Suprapubic skin (tissue), 4 donors: ENCODE data around the gene CHL1. TPM values are rescaled to one million over a fixed set of nuclear protein-coding genes. Genes with fewer than 3 reads are reported as not detected.

ENCODE experiments used
- DNase-seq, 2 donors: peaks; one replicate each; pipeline ENCODE4 v3.0.0-alpha.2; 2019; ENCODE audit warnings: low spot score in 2 of 2
- H3K27ac ChIP-seq: fragments of 200-600 bp; sonication (generic); one replicate; pipeline ENCODE4 v1.5.1; 2019
- H3K27me3 ChIP-seq: fragments of 200-600 bp; sonication (generic); one replicate; pipeline ENCODE4 v1.5.1; 2019
- H3K36me3 ChIP-seq: fragments of 200-600 bp; sonication (generic); one replicate; pipeline ENCODE4 v1.5.1; 2019
- H3K4me1 ChIP-seq: fragments of 200-600 bp; sonication (generic); one replicate; pipeline ENCODE4 v1.5.1; 2019
- H3K4me3 ChIP-seq: fragments of 200-600 bp; sonication (generic); one replicate; pipeline ENCODE4 v1.5.1; 2019; ENCODE audit warnings: mild to moderate bottlenecking
- H3K9me3 ChIP-seq: fragments of 200-600 bp; sonication (generic); one replicate; pipeline ENCODE4 v1.5.1; 2019
- CTCF ChIP-seq, 2 donors: fragments of 200-600 bp in 1 of 2; fragments of 450-650 bp in 1 of 2; sonication (generic) in 1 of 2; IDR thresholded peaks; one replicate each; pipeline ENCODE4 v1.5.1; 2016 to 2019; ENCODE audit warnings: antibody characterized with exemption in 2 of 2, mild to moderate bottlenecking in 1 of 2, moderate library complexity in 1 of 2
- EP300 ChIP-seq: sonication (generic); formaldehyde crosslinking; IDR thresholded peaks from one replicate; pipeline ENCODE4 v1.6.1; 2017; ENCODE audit warnings: antibody characterized with exemption
- POLR2A ChIP-seq, 2 donors: fragments of 450-650 bp; IDR thresholded peaks; one replicate each; pipeline ENCODE4 v1.6.1; 2017; ENCODE audit warnings: antibody characterized with exemption in 2 of 2, mild to moderate bottlenecking in 2 of 2, moderate library complexity in 2 of 2
- POLR2AphosphoS5 ChIP-seq, 3 donors: sonication (generic); formaldehyde crosslinking; IDR thresholded peaks; one replicate each; pipeline ENCODE4 v1.6.1; 2017; ENCODE audit warnings: antibody characterized with exemption in 3 of 3
- WGBS: methylation state at CpG from one replicate; pipeline ENCODE4 v1.1.5; 2018; 5-methylcytosine and 5-hydroxymethylcytosine counted together
- total RNA-seq, 4 donors: library from RNA; depleted of rRNA; stranded (reverse); fragments of >200 nt; gene quantifications; one replicate each; pipeline ENCODE4 v1.1.0, GENCODE V29; 2016

CHL1 gene
- total RNA-seq, 4 donors from 2014 or later: 39.5 to 77.9 (median 60.5) TPM

- no peaks in the 10 kb centered on the region for H3K4me1 ChIP-seq
- TF ChIP-seq CTCF (IDR thresholded peaks at IDR 0.05) (no peak), POLR2AphosphoS5 (IDR thresholded peaks at IDR 0.05) (no peak), EP300 (no peak), POLR2A (IDR thresholded peaks at IDR 0.05) (no peak)
- no peak overlapping the region for H3K4me3 ChIP-seq
- 89% methylated on average over 1 of the region's 1 CpG for WGBS
- no peaks in the 10 kb centered on the region for H3K27me3 ChIP-seq
- no peaks in the 10 kb centered on the region for H3K9me3 ChIP-seq
- no peak overlapping the region for H3K27ac ChIP-seq
- no peaks in the 10 kb centered on the region for H3K36me3 ChIP-seq
- no peak for DNase-seq
These were observed 177.9 kb downstream of the CHL1 start for GRCh38 chr3:374459-374858.

- H3K27me3 ChIP-seq: no peaks in the 10 kb centered on the region
- no peaks in the 10 kb centered on the region for H3K9me3 ChIP-seq
- H3K4me1 ChIP-seq: no peaks in the 10 kb centered on the region
- 22% methylated on average over 3 of the region's 3 CpGs for WGBS
- no peaks in the 10 kb centered on the region for H3K36me3 ChIP-seq
- TF ChIP-seq POLR2A (IDR thresholded peaks at IDR 0.05) (no peak), EP300 (no peak), CTCF (IDR thresholded peaks at IDR 0.05) (no peak)
- no peak overlapping the region for H3K4me3 ChIP-seq
- H3K27ac ChIP-seq: no peak overlapping the region
- no peak for DNase-seq
These were observed 180.6 kb downstream of the CHL1 start for GRCh38 chr3:377158-377561.

- no peaks in the 10 kb centered on the region for H3K27me3 ChIP-seq
- no peak overlapping the region for H3K4me3 ChIP-seq
- no peaks in the 10 kb centered on the region for H3K36me3 ChIP-seq
- no peak overlapping the region for H3K27ac ChIP-seq
- no peak for DNase-seq
- H3K9me3 ChIP-seq: no peaks in the 10 kb centered on the region
- TF ChIP-seq EP300: no peak
- no peak for TF ChIP-seq POLR2AphosphoS5 (IDR thresholded peaks at IDR 0.05)
- no peaks in the 10 kb centered on the region for H3K4me1 ChIP-seq
These were observed 184.2 kb downstream of the CHL1 start for GRCh38 chr3:380801-381200.

- TF ChIP-seq POLR2AphosphoS5 (IDR thresholded peaks at IDR 0.05) (no peak), CTCF (IDR thresholded peaks at IDR 0.05) (no peak), POLR2A (IDR thresholded peaks at IDR 0.05) (no peak), EP300 (no peak)
These were observed 188.6 kb downstream of the CHL1 start for GRCh38 chr3:385151-385550.

GRCh38 chr3:394775-395174 lies 198.2 kb downstream of the CHL1 start:
- WGBS: 60% methylated on average over 4 of the region's 4 CpGs
- Histone ChIP-seq H3K4me3 (no peak overlapping the region), H3K27ac (no peak overlapping the region), H3K9me3 (no peaks in the 10 kb centered on the region), H3K4me1 (no peaks in the 10 kb centered on the region), H3K36me3 (no peaks in the 10 kb centered on the region), H3K27me3 (no peaks in the 10 kb centered on the region)
- TF ChIP-seq EP300: no peak
- no peak for TF ChIP-seq POLR2A (IDR thresholded peaks at IDR 0.05)
- no peak for TF ChIP-seq CTCF (IDR thresholded peaks at IDR 0.05)
- TF ChIP-seq POLR2AphosphoS5 (IDR thresholded peaks at IDR 0.05): no peak
- no peak for DNase-seq

More at GRCh38 chr3:385151-385550, 188.6 kb downstream of the CHL1 start:
- no peaks in the 10 kb centered on the region for H3K9me3 ChIP-seq
- no peak overlapping the region for H3K27ac ChIP-seq
- H3K4me3 ChIP-seq: no peak overlapping the region
- H3K36me3 ChIP-seq: no peaks in the 10 kb centered on the region
- H3K4me1 ChIP-seq: no peaks in the 10 kb centered on the region
- H3K27me3 ChIP-seq: no peaks in the 10 kb centered on the region
- no peak for DNase-seq

GRCh38 chr3:396293-396692 lies 199.7 kb downstream of the CHL1 start:
- no peaks in the 10 kb centered on the region for H3K9me3 ChIP-seq
- 64% methylated on average over 3 of the region's 3 CpGs for WGBS
- TF ChIP-seq POLR2A (IDR thresholded peaks at IDR 0.05): no peak
- TF ChIP-seq CTCF (IDR thresholded peaks at IDR 0.05): no peak
- DNase-seq: no peak
- no peaks in the 10 kb centered on the region for H3K27me3 ChIP-seq
- no peaks in the 10 kb centered on the region for H3K36me3 ChIP-seq
- H3K4me3 ChIP-seq: no peak overlapping the region
- H3K27ac ChIP-seq: no peak overlapping the region
- H3K4me1 ChIP-seq: no peaks in the 10 kb centered on the region
